Activated naive CD4-positive, alpha-beta T cell treated with anti-CD3 and anti-CD28 coated beads for 36 hours (primary cell): ENCODE measurements around the gene TAS2R13. TPM values are rescaled to one million over a fixed set of nuclear protein-coding genes. Genes with fewer than 3 reads are reported as not detected.

ENCODE experiments used
- CTCF ChIA-PET: fragments of 350-600 bp; sonication (Branson Sonifier 250); formaldehyde crosslinking; loops from one replicate; lab custom pipeline; 2021; ENCODE audit warnings: antibody characterized with exemption; lab: Charles Lee
- DNase-seq: peaks from one replicate; pipeline ENCODE4 v3.0.0-alpha.2; 2020
- H3K27ac Mint-ChIP-seq: one replicate; pipeline ENCODE4 v1.8.0; 2021; ENCODE audit warnings: mild to moderate bottlenecking, mixed read lengths
- H3K27me3 Mint-ChIP-seq: one replicate; pipeline ENCODE4 v1.8.0; 2021; ENCODE audit warnings: low read depth, mixed read lengths
- H3K36me3 Mint-ChIP-seq: one replicate; pipeline ENCODE4 v1.8.0; 2021; ENCODE audit warnings: low read depth, mixed read lengths
- H3K4me1 Mint-ChIP-seq: one replicate; pipeline ENCODE4 v1.8.0; 2021; ENCODE audit warnings: low read depth, mixed read lengths
- H3K4me3 Mint-ChIP-seq: one replicate; pipeline ENCODE4 v1.8.0; 2021; ENCODE audit warnings: mild to moderate bottlenecking, moderate library complexity, mixed read lengths
- H3K9me3 Mint-ChIP-seq: one replicate; pipeline ENCODE4 v1.8.0; 2021; ENCODE audit warnings: mixed read lengths
- intact Hi-C: fragments of 100-400 bp; cut with micrococcal nuclease; formaldehyde crosslinking; loops from one replicate; pipeline ENCODE4 v1.15.1; 2023
- total RNA-seq, 2 experiments: library from RNA; stranded (reverse); gene quantifications; one replicate each; pipeline ENCODE4 v1.2.3, GENCODE V29; 2021

The TAS2R13 gene
- total RNA-seq, 2 experiments from 2014 or later, result 0.17 TPM; not detected in 1

DNA sequence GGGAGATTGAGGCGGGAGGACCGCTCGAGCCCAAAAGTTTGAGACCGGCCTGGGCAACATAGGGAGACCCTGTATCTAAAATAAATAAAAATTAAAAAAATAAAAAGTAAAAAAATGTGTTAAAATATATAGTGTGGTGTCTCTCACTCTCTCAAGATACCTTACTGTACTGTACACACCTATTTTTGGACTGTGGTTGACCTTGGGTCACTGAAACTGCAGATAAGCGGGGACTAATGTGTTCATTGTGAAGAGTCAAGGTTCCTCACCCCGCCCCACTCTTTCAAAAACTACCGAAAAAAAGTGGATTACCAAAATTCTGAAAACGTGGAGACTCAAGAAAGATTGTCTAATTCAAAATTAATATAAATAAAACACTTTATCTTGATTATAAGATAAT is 1.0 kb upstream of the TAS2R13 start:
- no peaks in the 10 kb centered on the region for H3K27me3 Mint-ChIP-seq
- no peaks in the 10 kb centered on the region for H3K4me1 Mint-ChIP-seq
- DNase-seq, result no peak
- peaks cover 3% of the 10 kb centered on the region for H3K9me3 Mint-ChIP-seq
- H3K36me3 Mint-ChIP-seq, result peaks cover 9% of the 10 kb centered on the region
- H3K27ac Mint-ChIP-seq, result no peak overlapping the region
- intact Hi-C loops, result no loop called here
- no peak overlapping the region for H3K4me3 Mint-ChIP-seq
- CTCF ChIA-PET, result no interaction called here

DNA sequence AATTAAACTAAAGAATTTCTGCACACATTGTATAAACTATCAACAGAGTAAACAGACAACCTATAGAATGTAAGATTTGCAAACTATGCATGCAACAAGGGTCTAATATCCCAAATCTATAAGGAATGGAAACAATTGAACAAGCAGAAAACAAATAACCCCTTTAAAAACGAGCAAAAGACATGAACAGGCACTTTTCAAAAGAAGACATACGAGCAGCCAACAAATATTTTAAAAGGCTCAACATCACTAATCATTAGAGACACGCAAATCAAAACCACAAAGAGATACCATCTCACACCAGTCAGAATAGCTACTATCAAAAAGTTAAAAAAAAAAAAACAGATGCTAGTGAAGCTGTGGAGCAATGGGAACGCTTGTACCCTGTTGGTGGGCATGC is 4.7 kb downstream of the TAS2R13 start:
- H3K9me3 Mint-ChIP-seq, result peaks cover 32% of the 10 kb centered on the region
- no peaks in the 10 kb centered on the region for H3K4me1 Mint-ChIP-seq
- no peak overlapping the region for H3K27ac Mint-ChIP-seq
- no peaks in the 10 kb centered on the region for H3K27me3 Mint-ChIP-seq
- H3K36me3 Mint-ChIP-seq, result peaks cover 33% of the 10 kb centered on the region
- intact Hi-C loops, result no loop called here
- CTCF ChIA-PET, result no interaction called here
- no peak overlapping the region for H3K4me3 Mint-ChIP-seq
- no peak for DNase-seq

DNA sequence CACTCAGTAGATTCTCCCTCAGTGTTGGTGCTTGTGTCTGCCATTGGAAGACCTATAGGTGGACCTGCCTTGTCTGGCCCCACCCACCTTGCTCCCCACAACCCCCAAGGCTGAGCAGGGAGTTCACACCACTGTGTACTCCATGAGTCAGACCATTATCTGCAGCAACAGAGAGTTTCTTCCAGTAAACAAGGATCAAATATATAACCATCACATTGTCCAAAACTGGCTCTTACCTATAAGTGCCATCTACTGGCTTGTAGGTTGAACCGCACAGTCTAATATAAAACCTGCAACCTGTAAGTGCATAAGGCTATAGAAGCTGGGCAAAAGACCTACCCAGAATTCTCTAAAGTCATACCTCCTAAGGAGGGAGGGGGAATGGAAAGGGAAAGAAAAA is 7.9 kb downstream of the TAS2R13 start:
- Mint-ChIP-seq H3K27me3 (no peaks in the 10 kb centered on the region), H3K9me3 (peaks cover 32% of the 10 kb centered on the region), H3K4me1 (no peaks in the 10 kb centered on the region), H3K4me3 (no peak overlapping the region), H3K36me3 (peaks cover 28% of the 10 kb centered on the region), H3K27ac (no peak overlapping the region)
- intact Hi-C loops, result no loop called here
- DNase-seq, result no peak
- CTCF ChIA-PET, result no interaction called here

DNA sequence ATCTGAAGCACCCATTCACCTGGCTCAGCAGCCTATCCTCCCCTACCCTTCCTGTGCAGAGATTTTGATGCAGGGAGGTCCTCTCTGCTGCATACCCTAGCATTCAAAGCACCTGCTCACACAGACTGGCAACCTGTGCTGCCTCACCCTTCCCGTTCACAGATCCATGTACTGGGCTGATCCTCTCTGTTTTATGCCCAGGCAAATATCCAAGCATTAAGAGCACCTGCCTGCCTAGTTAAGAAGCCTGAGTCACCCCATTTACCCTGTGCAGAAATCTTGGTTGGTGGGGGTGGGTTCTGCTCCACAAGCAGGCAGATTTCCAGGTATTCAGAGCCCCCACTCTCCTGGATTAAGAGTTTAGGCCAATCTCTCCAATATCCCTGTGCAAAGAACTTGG is 8.4 kb downstream of the TAS2R13 start:
- Mint-ChIP-seq H3K4me3 (no peak overlapping the region), H3K27me3 (no peaks in the 10 kb centered on the region), H3K4me1 (no peaks in the 10 kb centered on the region), H3K27ac (no peak overlapping the region), H3K9me3 (peaks cover 31% of the 10 kb centered on the region), H3K36me3 (peaks cover 28% of the 10 kb centered on the region)
- intact Hi-C loops, result no loop called here
- no peak for DNase-seq
- CTCF ChIA-PET, result no interaction called here

DNA sequence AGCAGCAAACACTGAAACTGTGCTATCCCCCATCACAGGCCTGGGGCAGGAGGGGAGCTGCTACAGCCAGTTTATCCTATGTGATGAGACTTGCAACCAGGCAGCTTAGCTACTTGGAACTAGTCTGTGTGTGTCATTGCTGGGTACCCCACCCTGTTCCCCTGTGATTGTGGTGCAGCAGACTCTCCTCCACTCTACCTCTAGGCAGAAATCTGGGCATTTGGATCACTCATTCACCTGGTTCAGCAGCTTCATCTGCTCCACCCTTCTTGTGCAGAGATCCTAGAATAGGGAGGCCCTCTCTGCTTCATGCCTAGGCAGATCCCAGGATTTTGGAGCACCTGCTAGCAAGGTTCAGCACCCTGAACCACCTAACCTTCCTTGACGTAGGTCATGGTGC is 8.8 kb downstream of the TAS2R13 start:
- Mint-ChIP-seq H3K27ac (no peak overlapping the region), H3K4me1 (no peaks in the 10 kb centered on the region), H3K36me3 (peaks cover 25% of the 10 kb centered on the region), H3K4me3 (no peak overlapping the region), H3K27me3 (no peaks in the 10 kb centered on the region), H3K9me3 (peaks cover 28% of the 10 kb centered on the region)
- no peak for DNase-seq
- intact Hi-C loops, result no loop called here
- CTCF ChIA-PET, result no interaction called here

DNA sequence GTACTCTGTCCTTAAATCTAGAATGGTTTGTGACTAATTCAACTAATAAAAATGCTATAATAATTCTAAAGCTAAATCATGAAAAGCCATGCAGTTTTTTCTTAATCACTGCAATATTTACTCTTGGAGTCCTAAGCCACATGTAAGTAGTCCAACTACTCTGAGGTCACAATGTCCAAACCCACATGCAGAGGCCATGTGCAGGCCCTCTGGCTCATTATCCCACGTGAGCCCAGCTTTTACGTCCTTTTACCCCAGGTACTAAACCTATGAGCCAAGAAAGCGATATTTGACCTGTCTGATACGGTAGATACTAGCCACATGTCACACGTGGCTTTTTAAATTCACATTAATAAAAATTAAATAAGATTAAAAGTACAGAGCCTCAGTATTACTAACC is 12.5 kb downstream of the TAS2R13 start:
- peaks cover 10% of the 10 kb centered on the region for H3K36me3 Mint-ChIP-seq
- CTCF ChIA-PET, result interaction anchor here (0.7 kb wide), 2 partner anchors 8 to 15 kb away, joined by 3 read pairs; no protein-coding TSS in a partner anchor
- no peaks in the 10 kb centered on the region for H3K4me1 Mint-ChIP-seq
- intact Hi-C loops, result no loop called here
- peaks cover 2% of the 10 kb centered on the region for H3K9me3 Mint-ChIP-seq
- H3K4me3 Mint-ChIP-seq, result no peak overlapping the region
- H3K27ac Mint-ChIP-seq, result no peak overlapping the region
- H3K27me3 Mint-ChIP-seq, result no peaks in the 10 kb centered on the region
- DNase-seq, result no peak

DNA sequence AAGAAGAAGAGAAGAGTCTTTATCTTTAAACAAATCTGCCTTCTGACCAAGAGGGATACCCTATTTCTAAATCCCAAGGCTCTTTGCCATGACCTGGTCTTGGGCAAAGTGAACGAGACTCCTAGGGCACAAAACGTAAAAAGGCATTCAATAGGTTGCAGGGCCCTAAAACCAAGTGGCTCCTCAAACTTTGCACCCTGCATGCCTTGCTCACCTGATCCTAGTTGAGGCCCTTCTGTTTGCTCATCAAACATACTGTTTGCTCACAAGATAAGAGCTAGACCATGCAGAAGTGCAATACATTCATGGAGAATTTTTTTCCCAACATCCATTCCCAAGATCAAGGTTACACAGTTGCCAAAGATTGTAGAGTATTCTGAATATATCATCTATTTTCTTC is 17.4 kb downstream of the TAS2R13 start:
- Mint-ChIP-seq H3K9me3 (no peaks in the 10 kb centered on the region), H3K36me3 (peaks cover 8% of the 10 kb centered on the region), H3K4me1 (no peaks in the 10 kb centered on the region), H3K4me3 (no peak overlapping the region), H3K27me3 (no peaks in the 10 kb centered on the region), H3K27ac (no peak overlapping the region)
- intact Hi-C loops, result no loop called here
- DNase-seq, result no peak
- CTCF ChIA-PET, result no interaction called here

DNA sequence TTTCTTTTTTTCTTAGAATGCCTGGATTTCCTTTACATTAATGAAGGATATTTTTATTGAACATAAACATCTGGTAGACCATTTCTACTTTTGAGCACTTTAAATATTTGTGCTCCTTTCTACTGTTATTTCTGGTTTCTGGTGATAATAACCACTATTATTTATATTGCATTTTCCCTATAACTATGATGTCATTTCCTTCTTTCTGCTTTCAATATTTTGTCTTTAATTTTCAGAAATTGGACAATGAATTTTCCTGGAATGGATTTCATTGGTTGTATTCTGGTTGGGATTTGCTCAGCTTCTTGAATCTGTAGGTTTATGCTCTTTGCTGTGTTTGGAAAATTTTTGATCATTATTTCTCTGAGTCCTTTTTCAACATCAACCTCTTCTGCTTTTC is 20.1 kb downstream of the TAS2R13 start:
- Mint-ChIP-seq H3K4me3 (no peak overlapping the region), H3K27me3 (no peaks in the 10 kb centered on the region), H3K36me3 (peaks cover 5% of the 10 kb centered on the region), H3K27ac (no peak overlapping the region), H3K9me3 (no peaks in the 10 kb centered on the region), H3K4me1 (no peaks in the 10 kb centered on the region)
- no peak for DNase-seq
- CTCF ChIA-PET, result no interaction called here
- intact Hi-C loops, result no loop called here

DNA sequence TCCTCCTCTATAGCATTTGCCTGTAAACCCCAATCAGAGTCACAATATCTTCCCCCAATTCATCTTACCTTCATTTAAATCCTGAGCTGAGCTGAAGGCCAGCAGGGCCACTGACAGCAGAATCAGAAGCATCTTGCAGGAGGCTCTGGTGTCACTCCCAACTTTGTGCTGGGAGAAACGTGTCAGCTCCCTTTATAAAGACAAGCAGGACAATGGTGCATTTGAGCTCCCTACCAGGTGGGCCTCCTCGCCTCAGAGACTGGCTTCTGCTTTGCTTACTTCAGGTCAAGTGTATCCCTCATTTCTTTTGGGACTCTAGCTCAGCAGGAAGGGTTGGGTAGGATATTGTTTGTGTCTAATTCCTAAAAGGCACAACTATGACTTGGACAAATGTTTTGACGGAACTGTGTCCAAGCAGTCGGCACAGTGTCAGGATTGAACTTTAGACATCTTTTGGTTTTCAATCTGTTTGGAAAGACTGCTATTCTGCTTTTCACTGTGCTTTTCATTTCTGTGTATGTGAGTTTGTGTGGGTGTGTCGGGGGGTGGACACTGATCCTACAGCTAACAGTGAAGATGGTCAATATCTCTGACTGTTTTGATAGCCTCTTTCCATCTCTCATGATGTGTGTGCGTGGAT is 25.2 kb downstream of the TAS2R13 start, which contains the start of gene PRH1:
PRH1 (minus strand) TSS at position 170 of the 640 bp plus-strand sequence; CDS start at position 132, 38 bp downstream.
- intact Hi-C loops, result no loop called here
- H3K27ac Mint-ChIP-seq, result no peak within 1 kb of the TSS

DNA sequence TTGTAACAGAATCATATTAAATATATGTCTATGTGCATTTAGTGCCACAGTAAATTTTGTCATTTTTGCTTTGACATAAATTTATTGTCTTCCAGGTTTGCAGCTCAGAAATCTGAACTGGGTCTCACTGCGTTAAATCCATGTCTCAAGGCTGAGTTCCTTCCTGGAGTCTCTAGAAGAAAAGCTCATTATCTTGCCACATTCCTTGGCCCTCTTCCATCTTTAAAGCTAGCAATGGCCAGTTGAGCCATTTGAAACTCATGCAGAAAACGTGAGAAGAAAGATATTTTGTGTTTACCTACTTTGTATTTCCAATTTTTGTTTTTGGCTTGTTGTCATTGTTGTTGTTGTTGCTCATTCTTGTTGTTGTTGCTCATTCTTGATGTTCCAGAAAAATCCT is 36.0 kb downstream of the TAS2R13 start:
- CTCF ChIA-PET, result no interaction called here
- Mint-ChIP-seq H3K9me3 (no peaks in the 10 kb centered on the region), H3K27me3 (no peaks in the 10 kb centered on the region), H3K4me1 (no peaks in the 10 kb centered on the region), H3K27ac (no peak overlapping the region), H3K4me3 (no peak overlapping the region), H3K36me3 (peaks cover 22% of the 10 kb centered on the region)
- DNase-seq, result no peak
- intact Hi-C loops, result no loop called here

More for the DNA sequence above, 25.2 kb downstream of the TAS2R13 start, which contains the start of gene PRH1:
- no peak for DNase-seq
- Mint-ChIP-seq H3K27me3 (no peaks in the 10 kb centered on the region), H3K9me3 (no peaks in the 10 kb centered on the region), H3K4me3 (no peak within 1 kb of the TSS), H3K4me1 (no peaks in the 10 kb centered on the region), H3K36me3 (peaks cover 5% of the 10 kb centered on the region)
- CTCF ChIA-PET, result no interaction called here

DNA sequence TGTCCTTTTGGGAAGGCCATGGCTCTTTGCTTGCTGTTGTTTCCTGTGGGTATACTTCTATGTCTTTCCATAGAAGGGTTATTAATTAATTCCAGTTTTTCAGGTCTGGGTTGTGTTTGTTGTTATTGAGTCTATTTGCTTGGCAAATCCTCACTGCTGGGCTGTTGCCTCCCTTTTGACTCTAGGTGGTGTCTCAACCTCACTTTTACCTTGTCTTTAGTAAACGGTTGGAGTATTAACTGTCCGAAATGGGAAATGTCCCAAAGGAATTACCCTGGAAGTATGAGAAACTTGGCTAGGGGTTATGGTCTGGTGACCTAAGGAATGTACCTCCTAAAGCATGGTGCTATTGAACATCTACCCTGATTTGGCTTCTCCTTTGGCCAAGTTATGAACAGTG is 42.0 kb downstream of the TAS2R13 start:
- H3K9me3 Mint-ChIP-seq, result peaks cover 14% of the 10 kb centered on the region
- intact Hi-C loops, result no loop called here
- DNase-seq, result no peak
- CTCF ChIA-PET, result no interaction called here
- H3K27me3 Mint-ChIP-seq, result no peaks in the 10 kb centered on the region
- no peaks in the 10 kb centered on the region for H3K4me1 Mint-ChIP-seq
- H3K27ac Mint-ChIP-seq, result no peak overlapping the region
- no peak overlapping the region for H3K4me3 Mint-ChIP-seq
- H3K36me3 Mint-ChIP-seq, result peaks cover 20% of the 10 kb centered on the region

DNA sequence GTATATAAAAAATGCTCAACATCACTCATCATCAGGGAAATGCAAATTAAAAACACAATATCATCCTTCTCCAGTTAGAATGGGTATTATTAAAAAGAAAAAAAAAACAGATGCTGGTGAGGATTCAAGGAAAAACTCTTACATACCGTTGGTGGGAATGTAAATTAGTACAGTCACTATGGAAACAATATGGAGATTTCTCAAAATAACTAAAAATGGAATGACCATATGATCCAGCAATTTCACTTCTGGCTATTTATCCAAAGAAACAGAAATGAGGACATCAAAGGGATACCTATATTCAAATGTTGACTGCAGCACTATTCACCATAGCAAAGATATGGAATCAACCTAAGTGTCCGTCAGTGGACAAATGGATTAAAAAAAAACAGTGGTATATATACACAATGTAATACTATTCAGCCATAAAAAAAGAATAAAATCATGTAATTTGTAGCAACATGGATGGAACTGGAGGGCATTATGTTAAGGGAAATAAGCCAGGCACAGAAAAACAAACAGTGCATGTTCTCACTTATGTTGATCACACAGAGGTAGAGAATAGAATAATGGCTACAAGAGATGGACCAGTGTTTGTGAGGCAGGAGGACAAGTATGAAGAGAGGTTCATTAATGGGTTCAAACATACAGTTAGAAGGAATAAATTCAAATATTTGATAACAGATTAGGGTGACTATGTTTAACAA is 45.7 kb downstream of the TAS2R13 start:
- no peak overlapping the region for H3K4me3 Mint-ChIP-seq
- CTCF ChIA-PET, result no interaction called here
- H3K27ac Mint-ChIP-seq, result no peak overlapping the region
- DNase-seq, result no peak
- H3K27me3 Mint-ChIP-seq, result no peaks in the 10 kb centered on the region
- H3K36me3 Mint-ChIP-seq, result peaks cover 35% of the 10 kb centered on the region
- H3K9me3 Mint-ChIP-seq, result peaks cover 28% of the 10 kb centered on the region
- no peaks in the 10 kb centered on the region for H3K4me1 Mint-ChIP-seq
- intact Hi-C loops, result no loop called here

DNA sequence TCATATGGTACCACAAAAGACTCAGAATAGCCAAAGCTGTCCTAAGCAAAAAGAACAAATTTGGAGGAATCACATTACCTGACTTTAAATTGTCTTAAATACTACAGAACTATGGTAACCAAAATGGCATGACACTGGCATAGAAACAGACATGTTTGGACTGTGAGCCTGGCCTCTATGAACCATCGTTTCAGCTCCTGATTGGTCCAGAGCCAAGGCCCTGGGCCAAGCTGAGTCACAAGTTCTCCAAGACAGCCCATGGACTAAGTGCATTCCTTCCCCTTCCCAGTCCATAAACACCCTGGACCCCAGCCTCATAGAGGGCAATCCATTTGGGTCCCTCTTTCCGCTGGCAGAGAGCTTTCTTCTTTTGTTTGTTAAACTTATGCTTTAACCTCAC is 48.0 kb downstream of the TAS2R13 start:
- H3K9me3 Mint-ChIP-seq, result peaks cover 46% of the 10 kb centered on the region
- H3K36me3 Mint-ChIP-seq, result peaks cover 53% of the 10 kb centered on the region

More for the DNA sequence above, 48.0 kb downstream of the TAS2R13 start:
- intact Hi-C loops, result no loop called here
- H3K27ac Mint-ChIP-seq, result no peak overlapping the region
- no peaks in the 10 kb centered on the region for H3K27me3 Mint-ChIP-seq
- no peak for DNase-seq
- no peaks in the 10 kb centered on the region for H3K4me1 Mint-ChIP-seq
- H3K4me3 Mint-ChIP-seq, result no peak overlapping the region
- CTCF ChIA-PET, result no interaction called here
